Mucosa of descending colon (tissue), 3 donors: ENCODE data around the gene SRP68. TPM values are rescaled to one million over a fixed set of nuclear protein-coding genes. Genes with fewer than 3 reads are reported as not detected.

Experiments
- ATAC-seq: fragments of 200-7000 bp; cut with Tn5 transposase; one replicate; pipeline ENCODE4 v1.9.1; 2020; ENCODE audit warnings: mild to moderate bottlenecking, moderate library complexity
- DNase-seq, 3 donors: peaks; one replicate each; pipeline ENCODE4 v3.0.0-alpha.2; 2020
- H3K36me3 ChIP-seq: fragments of 200-600 bp; one replicate; pipeline ENCODE4 v1.8.0; 2021; ENCODE audit warnings: low read depth, mild to moderate bottlenecking
- H3K4me1 ChIP-seq: fragments of 200-600 bp; one replicate; pipeline ENCODE4 v1.8.0; 2021; ENCODE audit warnings: low read depth, mild to moderate bottlenecking
- H3K4me3 ChIP-seq: fragments of 200-600 bp; one replicate; pipeline ENCODE4 v1.8.0; 2021; ENCODE audit warnings: mild to moderate bottlenecking
- H3K9me3 ChIP-seq: fragments of 200-600 bp; one replicate; pipeline ENCODE4 v1.8.0; 2021; ENCODE audit warnings: mild to moderate bottlenecking
- CTCF ChIP-seq: fragments of 200-600 bp; IDR thresholded peaks from one replicate; pipeline ENCODE4 v1.8.0; 2022; ENCODE audit warnings: antibody characterized with exemption, mild to moderate bottlenecking
- intact Hi-C, 2 donors: fragments of 100-400 bp; cut with DNase I in 1 of 2; cut with micrococcal nuclease in 1 of 2; formaldehyde crosslinking; loops; one replicate each; pipeline versions ENCODE4 v1.11.0 to v1.11.1; 2022; cut with DNase I, micrococcal nuclease
- total RNA-seq, 3 donors: library from RNA; stranded (reverse); fragmentation: NEBNext Ultra II Directional in 2 of 3; extraction: Animal tissue kit (Norgen Biotek cat#: 25700) in 2 of 3; gene quantifications; one replicate each; pipeline versions ENCODE4 v1.2.1 to v1.2.4, GENCODE V29; 2021 to 2023
- donor health status: DM: no; HTN: no; CAD: no; lungs with moderate emphysema.
- donor health status: DM: no; HTN: no; CAD: no.
- donor health status: DM: no; HTN: yes; CAD: no.

The SRP68 gene
- total RNA-seq, 3 donors from 2014 or later: 47.3 to 86.6 (median 53.0) TPM

DNA sequence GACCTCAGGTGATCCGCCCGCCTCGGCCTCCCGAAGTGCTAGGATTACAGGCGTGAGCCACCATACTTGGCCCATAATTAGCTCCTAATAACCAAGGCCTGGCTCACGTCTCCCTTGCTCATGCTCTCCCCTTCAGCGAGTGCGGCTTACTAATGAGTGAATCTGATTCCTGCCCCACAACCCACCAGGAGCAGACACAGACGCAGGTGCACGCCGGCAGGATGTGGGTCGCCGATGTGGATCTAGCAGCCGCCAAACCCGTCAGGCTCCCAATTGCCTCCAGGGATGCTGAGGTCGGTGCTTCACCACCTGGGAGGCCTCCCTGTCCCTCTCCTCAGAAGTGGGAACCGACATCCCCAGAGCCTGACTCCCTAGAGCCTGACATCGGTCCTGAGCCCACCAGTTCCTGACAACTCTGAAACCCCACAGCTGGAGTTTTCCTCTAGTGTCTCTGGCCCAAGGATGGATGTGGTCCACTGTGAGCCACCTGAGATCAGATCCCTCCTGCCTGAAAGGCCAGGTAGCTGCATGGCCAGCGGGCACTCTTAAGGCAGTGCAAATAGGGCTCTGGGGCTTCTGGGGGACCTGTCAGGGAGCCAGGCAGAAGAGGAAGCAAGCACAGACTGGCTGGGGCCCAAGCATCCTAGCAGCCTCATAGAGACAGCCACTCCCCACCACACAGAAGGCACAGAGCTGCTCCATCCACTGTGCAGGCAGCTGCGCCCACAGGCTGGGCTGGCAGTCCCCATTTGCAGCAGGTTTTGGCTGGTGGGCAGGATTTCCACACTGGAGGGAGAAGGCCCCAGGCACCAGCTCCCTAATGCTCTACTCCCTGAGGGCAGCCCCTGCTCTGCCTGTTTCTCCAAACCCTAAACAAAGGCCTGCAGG, 20.5 kb upstream of the SRP68 start:
- H3K36me3 ChIP-seq: peaks cover 11% of the 10 kb centered on the region
- DNase-seq: no peak

GRCh38 chr17:76091526-76092286, 19.4 kb upstream of the SRP68 start:
- Histone ChIP-seq H3K4me3 (no peak overlapping the region), H3K9me3 (no peaks in the 10 kb centered on the region), H3K36me3 (peaks cover 11% of the 10 kb centered on the region), H3K4me1 (no peaks in the 10 kb centered on the region)
- no peak for TF ChIP-seq CTCF
- DNase-seq (peak in 1 of 3 donors; percentile 46), ATAC-seq (no peak)
- intact Hi-C loops: no loop called here

More for the DNA sequence above, 20.5 kb upstream of the SRP68 start:
- intact Hi-C loops: no loop called here
- no peak for TF ChIP-seq CTCF
- H3K4me1 ChIP-seq: no peaks in the 10 kb centered on the region
- H3K9me3 ChIP-seq: no peaks in the 10 kb centered on the region
- H3K4me3 ChIP-seq: no peak overlapping the region
- ATAC-seq: no peak

- intact Hi-C loops: no loop called here
- Histone ChIP-seq H3K9me3 (no peaks in the 10 kb centered on the region), H3K36me3 (peaks cover 11% of the 10 kb centered on the region), H3K4me1 (no peaks in the 10 kb centered on the region), H3K4me3 (no peak overlapping the region)
- peak in 1 of 3 donors; percentile 26 for DNase-seq
- ATAC-seq: no peak
- no peak for TF ChIP-seq CTCF
These were observed 18.3 kb upstream of the SRP68 start for GRCh38 chr17:76090517-76091129.

GRCh38 chr17:76089680-76090516, 17.6 kb upstream of the SRP68 start:
- Histone ChIP-seq H3K9me3 (no peaks in the 10 kb centered on the region), H3K4me1 (no peaks in the 10 kb centered on the region), H3K4me3 (no peak overlapping the region), H3K36me3 (peaks cover 11% of the 10 kb centered on the region)
- DNase-seq (peak in 1 of 3 donors; percentile 35), ATAC-seq (no peak)
- no peak for TF ChIP-seq CTCF
- intact Hi-C loops: no loop called here
